Chondrocyte (in vitro differentiated cells): ENCODE data around the gene DGKG. TPM values are rescaled to one million over a fixed set of nuclear protein-coding genes. Genes with fewer than 3 reads are reported as not detected.

Experiments
- DNase-seq: peaks from one replicate; pipeline ENCODE4 v3.0.0; 2021; ENCODE audit warnings: mixed read lengths, low spot score
- H3K27ac Mint-ChIP-seq: one replicate; pipeline ENCODE4 v1.8.0; 2021; ENCODE audit warnings: mild to moderate bottlenecking, moderate library complexity, mixed read lengths; ENCODE audit not compliant: unreplicated experiment
- H3K27me3 Mint-ChIP-seq: 2 replicates; pipeline ENCODE4 v1.8.0; 2021; ENCODE audit warnings: low read depth, mixed read lengths
- H3K36me3 Mint-ChIP-seq: 2 replicates; pipeline ENCODE4 v1.8.0; 2021; ENCODE audit warnings: low read depth, mixed read lengths
- H3K4me1 Mint-ChIP-seq: 2 replicates; pipeline ENCODE4 v1.8.0; 2021; ENCODE audit warnings: low read depth, mild to moderate bottlenecking, mixed read lengths
- H3K4me3 Mint-ChIP-seq: one replicate; pipeline ENCODE4 v1.8.0; 2021; ENCODE audit warnings: mild to moderate bottlenecking, moderate library complexity, mixed read lengths; ENCODE audit not compliant: unreplicated experiment
- H3K9me3 Mint-ChIP-seq: 2 replicates; pipeline ENCODE4 v1.8.0; 2021; ENCODE audit warnings: low read depth, mixed read lengths
- total RNA-seq: library from RNA; stranded (reverse); gene quantifications from 3 replicates; pipeline ENCODE4 v1.2.1, GENCODE V29; 2021
- TF ChIP-seq, protein P1 (sequence below): fragments of 200-600 bp; sonication (generic); IDR thresholded peaks from 2 replicates; pipeline ENCODE4 v1.5.0; 2021; ENCODE audit warnings: antibody characterized with exemption, mild to moderate bottlenecking, moderate library complexity

The DGKG gene
- total RNA-seq, 1 donor from 2014 or later, result 1.6 TPM

DNA sequence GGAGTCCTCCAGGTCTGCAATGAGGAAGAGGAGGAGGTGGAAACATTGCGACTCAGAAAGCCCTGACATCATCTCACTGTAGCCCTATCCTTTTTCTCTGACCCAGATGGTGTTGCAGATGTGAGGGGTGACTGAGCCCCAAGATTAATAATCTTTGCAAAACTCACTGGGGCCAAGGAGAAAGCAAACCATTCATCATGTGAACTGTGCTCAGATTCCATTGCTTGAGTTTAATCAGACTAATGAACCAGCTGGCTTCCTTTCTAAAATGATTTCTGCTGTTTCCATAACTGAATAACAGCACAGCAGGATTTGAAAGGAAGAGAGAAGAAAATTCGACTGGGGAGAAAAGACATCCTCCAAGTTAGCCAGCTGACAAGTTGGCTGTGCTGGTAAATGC is 13.4 kb upstream of the DGKG start:
- H3K36me3 Mint-ChIP-seq, result peaks cover 3% of the 10 kb centered on the region
- no peak overlapping the region for H3K4me3 Mint-ChIP-seq
- H3K4me1 Mint-ChIP-seq, result no peaks in the 10 kb centered on the region
- TF ChIP-seq, protein P1, sequence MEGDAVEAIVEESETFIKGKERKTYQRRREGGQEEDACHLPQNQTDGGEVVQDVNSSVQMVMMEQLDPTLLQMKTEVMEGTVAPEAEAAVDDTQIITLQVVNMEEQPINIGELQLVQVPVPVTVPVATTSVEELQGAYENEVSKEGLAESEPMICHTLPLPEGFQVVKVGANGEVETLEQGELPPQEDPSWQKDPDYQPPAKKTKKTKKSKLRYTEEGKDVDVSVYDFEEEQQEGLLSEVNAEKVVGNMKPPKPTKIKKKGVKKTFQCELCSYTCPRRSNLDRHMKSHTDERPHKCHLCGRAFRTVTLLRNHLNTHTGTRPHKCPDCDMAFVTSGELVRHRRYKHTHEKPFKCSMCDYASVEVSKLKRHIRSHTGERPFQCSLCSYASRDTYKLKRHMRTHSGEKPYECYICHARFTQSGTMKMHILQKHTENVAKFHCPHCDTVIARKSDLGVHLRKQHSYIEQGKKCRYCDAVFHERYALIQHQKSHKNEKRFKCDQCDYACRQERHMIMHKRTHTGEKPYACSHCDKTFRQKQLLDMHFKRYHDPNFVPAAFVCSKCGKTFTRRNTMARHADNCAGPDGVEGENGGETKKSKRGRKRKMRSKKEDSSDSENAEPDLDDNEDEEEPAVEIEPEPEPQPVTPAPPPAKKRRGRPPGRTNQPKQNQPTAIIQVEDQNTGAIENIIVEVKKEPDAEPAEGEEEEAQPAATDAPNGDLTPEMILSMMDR, result no peak
- H3K9me3 Mint-ChIP-seq, result peaks cover 5% of the 10 kb centered on the region
- H3K27me3 Mint-ChIP-seq, result peaks cover 59% of the 10 kb centered on the region
- no peak overlapping the region for H3K27ac Mint-ChIP-seq
- no peak for DNase-seq

DNA sequence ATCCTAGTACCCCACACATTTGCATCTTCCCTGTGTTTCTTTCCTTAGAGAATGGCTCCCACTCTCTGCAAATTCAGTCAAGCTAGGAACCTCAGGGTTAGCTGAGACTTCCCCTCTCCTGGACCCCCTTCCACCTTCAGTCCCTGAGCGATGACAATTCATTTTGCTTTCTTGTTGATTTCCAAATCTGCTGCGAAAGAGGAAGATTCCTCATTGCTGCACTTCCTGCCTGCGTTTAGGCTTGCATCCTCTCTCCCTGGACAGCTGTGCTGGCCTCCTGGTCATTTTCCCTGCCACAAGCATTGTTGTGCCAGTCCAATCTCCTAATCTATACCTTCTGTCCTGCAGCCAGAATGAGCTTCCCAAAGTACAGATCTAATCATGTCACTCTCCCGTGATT is 12.3 kb upstream of the DGKG start:
- H3K9me3 Mint-ChIP-seq, result peaks cover 5% of the 10 kb centered on the region

DNA sequence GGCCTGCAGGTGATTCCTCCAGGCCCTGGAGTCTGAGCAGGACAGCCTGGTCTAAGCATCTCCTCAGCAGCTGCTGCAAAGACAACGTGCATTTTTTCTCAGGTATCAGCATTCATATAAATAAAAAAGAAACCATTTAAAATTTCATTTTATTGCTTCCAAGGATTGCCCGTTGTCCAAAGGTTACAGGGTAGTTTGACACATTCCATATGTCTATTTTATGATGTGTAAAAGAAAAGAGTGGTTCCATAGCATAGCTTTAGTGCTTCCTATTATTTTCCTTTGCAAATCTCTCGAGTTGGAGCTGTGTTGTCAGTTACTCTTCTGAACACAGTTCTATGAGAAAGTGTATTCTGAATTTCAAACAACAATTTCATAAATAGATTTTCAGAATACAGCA is 7.2 kb upstream of the DGKG start:
- Mint-ChIP-seq H3K27ac (no peak overlapping the region), H3K27me3 (peaks cover 52% of the 10 kb centered on the region), H3K9me3 (no peaks in the 10 kb centered on the region), H3K4me3 (no peak overlapping the region), H3K36me3 (no peaks in the 10 kb centered on the region), H3K4me1 (peaks cover 17% of the 10 kb centered on the region)
- TF ChIP-seq, protein P1, result no peak
- DNase-seq, result no peak

More for the DNA sequence above, 12.3 kb upstream of the DGKG start:
- no peak for DNase-seq
- H3K4me1 Mint-ChIP-seq, result no peaks in the 10 kb centered on the region
- H3K27ac Mint-ChIP-seq, result no peak overlapping the region
- H3K27me3 Mint-ChIP-seq, result peaks cover 67% of the 10 kb centered on the region
- TF ChIP-seq, protein P1, result no peak
- peaks cover 3% of the 10 kb centered on the region for H3K36me3 Mint-ChIP-seq
- no peak overlapping the region for H3K4me3 Mint-ChIP-seq

DNA sequence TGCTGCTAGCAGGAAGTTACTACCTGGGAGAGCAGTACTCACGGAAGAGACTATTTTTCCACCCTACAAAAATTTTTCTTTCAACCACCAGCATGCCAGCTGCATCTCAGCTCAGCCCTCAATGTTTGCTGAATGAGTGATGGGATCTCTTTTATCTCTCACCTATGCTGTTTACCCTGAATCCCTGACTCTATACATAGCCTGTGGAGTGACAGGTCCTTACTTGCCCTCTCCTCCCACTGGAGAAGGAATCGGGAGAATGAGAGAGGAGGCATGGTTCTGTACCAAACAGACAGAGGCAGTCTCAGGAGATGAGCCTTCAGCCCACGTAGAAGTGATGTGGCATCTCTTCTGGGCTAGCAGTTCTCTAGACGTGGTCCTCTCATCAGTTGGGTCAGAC is 6.7 kb upstream of the DGKG start:
- H3K4me1 Mint-ChIP-seq, result peaks cover 22% of the 10 kb centered on the region
- no peak for DNase-seq
- peaks cover 51% of the 10 kb centered on the region for H3K27me3 Mint-ChIP-seq
- H3K9me3 Mint-ChIP-seq, result no peaks in the 10 kb centered on the region
- H3K4me3 Mint-ChIP-seq, result no peak overlapping the region
- TF ChIP-seq, protein P1, result no peak
- H3K36me3 Mint-ChIP-seq, result no peaks in the 10 kb centered on the region
- H3K27ac Mint-ChIP-seq, result no peak overlapping the region

DNA sequence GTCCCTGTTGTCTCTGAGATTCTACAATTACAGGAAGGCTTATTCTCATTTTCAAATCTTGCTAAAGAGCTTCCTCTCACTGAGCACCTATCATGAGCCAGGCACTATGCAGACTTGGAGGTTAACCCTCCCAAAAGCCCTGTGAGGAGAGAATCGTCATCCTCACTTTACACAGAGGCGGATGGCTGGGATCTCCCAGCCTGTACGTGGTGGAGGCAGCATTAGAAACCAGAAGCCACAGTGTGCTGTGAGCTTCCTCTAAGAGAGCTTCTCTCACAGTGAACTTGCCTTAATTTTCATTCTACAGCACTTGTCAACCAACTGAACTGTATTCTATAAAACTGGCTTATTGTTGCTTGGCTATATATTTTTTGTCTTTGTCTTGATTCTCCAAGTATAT is 6.1 kb upstream of the DGKG start:
- Mint-ChIP-seq H3K36me3 (no peaks in the 10 kb centered on the region), H3K9me3 (no peaks in the 10 kb centered on the region), H3K4me1 (peaks cover 27% of the 10 kb centered on the region), H3K4me3 (no peak overlapping the region), H3K27me3 (peaks cover 52% of the 10 kb centered on the region), H3K27ac (no peak overlapping the region)
- TF ChIP-seq, protein P1, result no peak
- no peak for DNase-seq
